K562 treated with DMSO at 1 percent for 24 hours (cell line): ENCODE results near the gene TBCC. TPM values are rescaled to one million over a fixed set of nuclear protein-coding genes. Genes with fewer than 3 reads are reported as not detected.

Experiments
- total RNA-seq: library from RNA; unstranded; fragments of 300-600 nt; gene quantifications from 2 replicates; pipeline ENCODE4 v1.2.3, GENCODE V29; 2022; ENCODE audit warnings: low read depth; ENCODE audit not compliant: insufficient read depth

Gene TBCC
- total RNA-seq = 53.8 and 56.4 TPM in 2 replicates

GRCh38 chr6:42745640-42746462 lies at the start of gene TBCC:
Gene TBCC (minus strand): TSS chr6:42746103. CDS start chr6:42746073, 30 bp downstream.

GRCh38 chr6:42781796-42782688 lies 36.1 kb upstream of the TBCC start, which contains the start of gene BICRAL:
Gene BICRAL (plus strand): TSS chr6:42782052. CDS start chr6:42822023, 39,971 bp downstream.

GRCh38 chr6:42722497-42722896 lies 23.4 kb downstream of the TBCC start, which contains the start of gene PRPH2:
Gene PRPH2 (minus strand): TSS chr6:42722597. CDS start chr6:42722334, 263 bp downstream.

Other genes with a start within 250 kb of the TBCC start
- gene UBR2, start 182.1 kb downstream of the TBCC start, total RNA-seq = 15.5 and 17.7 TPM in 2 replicates
- not detected in 2 replicates for gene PRPH2, start 23.5 kb downstream of the TBCC start, total RNA-seq
- 5.7 and 6.3 TPM in 2 replicates for gene BICRAL, start 35.9 kb upstream of the TBCC start, total RNA-seq
- 85.4 and 87.5 TPM in 2 replicates for gene RPL7L1, start 133.5 kb upstream of the TBCC start, total RNA-seq
- not detected in 2 replicates for gene PTCRA, start 169.9 kb upstream of the TBCC start, total RNA-seq
- 33.9 and 34.0 TPM in 2 replicates for gene CNPY3, start 183.4 kb upstream of the TBCC start, total RNA-seq
- not detected in 2 replicates for gene GNMT, start 214.7 kb upstream of the TBCC start, total RNA-seq
- gene PEX6, start 233.1 kb upstream of the TBCC start, total RNA-seq = 65.7 and 67.2 TPM in 2 replicates
- gene PPP2R5D, start 238.5 kb upstream of the TBCC start, total RNA-seq = 59.4 and 61.1 TPM in 2 replicates